ENCODE data around the gene FRMD3. TPM values are rescaled to one million over a fixed set of nuclear protein-coding genes. Genes with fewer than 3 reads are reported as not detected.

FRMD3 gene
- total RNA-seq, 1 experiment from 2014 or later: 1.4 TPM

DNA sequence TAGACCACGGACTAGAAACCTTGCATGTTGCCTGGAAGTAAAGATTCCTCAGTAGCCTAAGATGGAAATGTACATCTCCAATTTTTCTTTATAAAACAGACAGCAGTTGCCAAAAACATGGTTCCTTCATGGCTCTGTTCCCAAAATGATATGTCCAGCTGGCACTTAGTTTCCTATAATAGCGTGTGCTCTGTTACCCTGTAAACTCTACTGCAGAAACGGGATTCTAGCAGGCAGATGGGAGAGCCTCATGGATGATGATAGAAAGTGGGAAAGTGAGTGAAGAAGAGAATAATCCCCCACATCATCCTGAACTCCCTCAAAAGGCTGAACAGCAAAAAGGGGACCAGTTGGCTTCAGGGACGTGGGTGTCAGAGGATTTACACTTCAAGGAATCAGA, 118.2 kb downstream of the FRMD3 start:
- CTCF ChIA-PET: no interaction called here
- ATAC-seq: no peak
- Mint-ChIP-seq H3K4me3 (no peak overlapping the region), H3K4me1 (peaks cover 14% of the 10 kb centered on the region), H3K27me3 (ENCODE audit: low read depth) (no peaks in the 10 kb centered on the region), H3K9me3 (peaks cover 16% of the 10 kb centered on the region), H3K36me3 (no peaks in the 10 kb centered on the region), H3K27ac (no peak overlapping the region)
- DNase-seq (ENCODE audit: low spot score): no peak
- POLR2A ChIA-PET: interaction anchor here (0.7 kb wide), 1 partner anchor 1100 kb away, joined by 5 read pairs; no protein-coding TSS in a partner anchor
- TF ChIP-seq, protein P1, sequence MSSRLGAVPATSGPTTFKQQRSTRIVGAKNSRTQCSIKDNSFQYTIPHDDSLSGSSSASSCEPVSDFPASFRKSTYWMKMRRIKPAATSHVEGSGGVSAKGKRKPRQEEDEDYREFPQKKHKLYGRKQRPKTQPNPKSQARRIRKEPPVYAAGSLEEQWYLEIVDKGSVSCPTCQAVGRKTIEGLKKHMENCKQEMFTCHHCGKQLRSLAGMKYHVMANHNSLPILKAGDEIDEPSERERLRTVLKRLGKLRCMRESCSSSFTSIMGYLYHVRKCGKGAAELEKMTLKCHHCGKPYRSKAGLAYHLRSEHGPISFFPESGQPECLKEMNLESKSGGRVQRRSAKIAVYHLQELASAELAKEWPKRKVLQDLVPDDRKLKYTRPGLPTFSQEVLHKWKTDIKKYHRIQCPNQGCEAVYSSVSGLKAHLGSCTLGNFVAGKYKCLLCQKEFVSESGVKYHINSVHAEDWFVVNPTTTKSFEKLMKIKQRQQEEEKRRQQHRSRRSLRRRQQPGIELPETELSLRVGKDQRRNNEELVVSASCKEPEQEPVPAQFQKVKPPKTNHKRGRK (CRISPR knock-in tag; IDR thresholded peaks at IDR 0.05; ENCODE audit: borderline replicate concordance): no peak
- TF ChIP-seq, protein P2, sequence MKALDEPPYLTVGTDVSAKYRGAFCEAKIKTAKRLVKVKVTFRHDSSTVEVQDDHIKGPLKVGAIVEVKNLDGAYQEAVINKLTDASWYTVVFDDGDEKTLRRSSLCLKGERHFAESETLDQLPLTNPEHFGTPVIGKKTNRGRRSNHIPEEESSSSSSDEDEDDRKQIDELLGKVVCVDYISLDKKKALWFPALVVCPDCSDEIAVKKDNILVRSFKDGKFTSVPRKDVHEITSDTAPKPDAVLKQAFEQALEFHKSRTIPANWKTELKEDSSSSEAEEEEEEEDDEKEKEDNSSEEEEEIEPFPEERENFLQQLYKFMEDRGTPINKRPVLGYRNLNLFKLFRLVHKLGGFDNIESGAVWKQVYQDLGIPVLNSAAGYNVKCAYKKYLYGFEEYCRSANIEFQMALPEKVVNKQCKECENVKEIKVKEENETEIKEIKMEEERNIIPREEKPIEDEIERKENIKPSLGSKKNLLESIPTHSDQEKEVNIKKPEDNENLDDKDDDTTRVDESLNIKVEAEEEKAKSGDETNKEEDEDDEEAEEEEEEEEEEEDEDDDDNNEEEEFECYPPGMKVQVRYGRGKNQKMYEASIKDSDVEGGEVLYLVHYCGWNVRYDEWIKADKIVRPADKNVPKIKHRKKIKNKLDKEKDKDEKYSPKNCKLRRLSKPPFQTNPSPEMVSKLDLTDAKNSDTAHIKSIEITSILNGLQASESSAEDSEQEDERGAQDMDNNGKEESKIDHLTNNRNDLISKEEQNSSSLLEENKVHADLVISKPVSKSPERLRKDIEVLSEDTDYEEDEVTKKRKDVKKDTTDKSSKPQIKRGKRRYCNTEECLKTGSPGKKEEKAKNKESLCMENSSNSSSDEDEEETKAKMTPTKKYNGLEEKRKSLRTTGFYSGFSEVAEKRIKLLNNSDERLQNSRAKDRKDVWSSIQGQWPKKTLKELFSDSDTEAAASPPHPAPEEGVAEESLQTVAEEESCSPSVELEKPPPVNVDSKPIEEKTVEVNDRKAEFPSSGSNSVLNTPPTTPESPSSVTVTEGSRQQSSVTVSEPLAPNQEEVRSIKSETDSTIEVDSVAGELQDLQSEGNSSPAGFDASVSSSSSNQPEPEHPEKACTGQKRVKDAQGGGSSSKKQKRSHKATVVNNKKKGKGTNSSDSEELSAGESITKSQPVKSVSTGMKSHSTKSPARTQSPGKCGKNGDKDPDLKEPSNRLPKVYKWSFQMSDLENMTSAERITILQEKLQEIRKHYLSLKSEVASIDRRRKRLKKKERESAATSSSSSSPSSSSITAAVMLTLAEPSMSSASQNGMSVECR (CRISPR knock-in tag; IDR thresholded peaks at IDR 0.05; ENCODE audit: borderline replicate concordance): no peak
- TF ChIP-seq TP53 (CRISPR knock-in tag; IDR thresholded peaks at IDR 0.05): no peak

DNA sequence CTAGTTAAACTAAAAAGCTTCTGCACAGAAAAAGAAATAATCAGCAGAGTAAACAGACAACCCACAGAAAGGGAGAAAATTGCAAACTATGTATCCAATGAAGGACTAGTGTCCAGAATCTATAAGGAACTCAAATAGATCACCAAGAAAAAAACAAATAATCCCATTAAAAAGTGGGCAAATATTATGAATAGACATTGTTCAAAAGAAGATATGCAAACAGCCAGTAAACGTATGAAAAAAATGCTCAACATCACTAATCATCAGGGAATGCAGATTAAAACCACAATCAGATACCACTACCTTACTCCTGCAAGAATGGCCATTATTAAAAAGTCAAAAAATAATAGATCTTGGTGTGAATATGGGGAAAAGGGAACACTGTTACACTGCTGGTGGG, 119.9 kb downstream of the FRMD3 start:
- Mint-ChIP-seq H3K9me3 (peaks cover 26% of the 10 kb centered on the region), H3K36me3 (no peaks in the 10 kb centered on the region), H3K27ac (no peak overlapping the region), H3K4me3 (no peak overlapping the region), H3K4me1 (no peaks in the 10 kb centered on the region), H3K27me3 (ENCODE audit: low read depth) (no peaks in the 10 kb centered on the region)
- no peak for ATAC-seq
- CTCF ChIA-PET: no interaction called here
- no peak for DNase-seq (ENCODE audit: low spot score)
- POLR2A ChIA-PET: no interaction called here
- TF ChIP-seq, protein P2 (CRISPR knock-in tag; IDR thresholded peaks at IDR 0.05; ENCODE audit: borderline replicate concordance): no peak
- TF ChIP-seq TCF7 (CRISPR knock-in tag; IDR thresholded peaks at IDR 0.05; ENCODE audit: low read depth) (no peak), SMAD3 (CRISPR knock-in tag; IDR thresholded peaks at IDR 0.05; ENCODE audit: borderline replicate concordance) (no peak), JUN (CRISPR knock-in tag; IDR thresholded peaks at IDR 0.05) (no peak)
- TF ChIP-seq, protein P3, sequence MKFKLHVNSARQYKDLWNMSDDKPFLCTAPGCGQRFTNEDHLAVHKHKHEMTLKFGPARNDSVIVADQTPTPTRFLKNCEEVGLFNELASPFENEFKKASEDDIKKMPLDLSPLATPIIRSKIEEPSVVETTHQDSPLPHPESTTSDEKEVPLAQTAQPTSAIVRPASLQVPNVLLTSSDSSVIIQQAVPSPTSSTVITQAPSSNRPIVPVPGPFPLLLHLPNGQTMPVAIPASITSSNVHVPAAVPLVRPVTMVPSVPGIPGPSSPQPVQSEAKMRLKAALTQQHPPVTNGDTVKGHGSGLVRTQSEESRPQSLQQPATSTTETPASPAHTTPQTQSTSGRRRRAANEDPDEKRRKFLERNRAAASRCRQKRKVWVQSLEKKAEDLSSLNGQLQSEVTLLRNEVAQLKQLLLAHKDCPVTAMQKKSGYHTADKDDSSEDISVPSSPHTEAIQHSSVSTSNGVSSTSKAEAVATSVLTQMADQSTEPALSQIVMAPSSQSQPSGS (CRISPR knock-in tag; IDR thresholded peaks at IDR 0.05; ENCODE audit: borderline replicate concordance, low read depth): no peak

DNA sequence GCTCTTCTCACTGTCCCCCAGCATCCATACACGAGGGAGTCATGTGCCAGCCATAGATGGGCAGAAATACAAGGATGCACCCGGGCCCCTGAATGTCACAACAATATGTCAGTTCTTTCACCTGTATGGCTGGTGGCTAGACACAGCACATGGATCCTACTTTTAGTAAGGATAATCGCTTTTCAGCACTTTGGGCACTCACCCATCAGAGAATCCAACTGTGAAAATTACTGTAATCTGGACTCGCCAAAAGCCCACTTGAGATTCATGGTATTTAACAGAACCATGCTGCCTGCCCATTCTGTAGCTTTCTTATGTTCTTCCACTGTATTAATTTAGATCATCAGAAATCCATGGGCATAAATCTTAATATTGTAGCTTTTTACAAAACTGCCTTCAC, 124.8 kb downstream of the FRMD3 start:
- Mint-ChIP-seq H3K4me3 (no peak overlapping the region), H3K9me3 (peaks cover 22% of the 10 kb centered on the region), H3K27ac (no peak overlapping the region), H3K27me3 (ENCODE audit: low read depth) (no peaks in the 10 kb centered on the region), H3K36me3 (no peaks in the 10 kb centered on the region), H3K4me1 (no peaks in the 10 kb centered on the region)
- CTCF ChIA-PET: no interaction called here
- ATAC-seq: no peak
- DNase-seq (ENCODE audit: low spot score): no peak
- POLR2A ChIA-PET: no interaction called here
- TF ChIP-seq, protein P4, sequence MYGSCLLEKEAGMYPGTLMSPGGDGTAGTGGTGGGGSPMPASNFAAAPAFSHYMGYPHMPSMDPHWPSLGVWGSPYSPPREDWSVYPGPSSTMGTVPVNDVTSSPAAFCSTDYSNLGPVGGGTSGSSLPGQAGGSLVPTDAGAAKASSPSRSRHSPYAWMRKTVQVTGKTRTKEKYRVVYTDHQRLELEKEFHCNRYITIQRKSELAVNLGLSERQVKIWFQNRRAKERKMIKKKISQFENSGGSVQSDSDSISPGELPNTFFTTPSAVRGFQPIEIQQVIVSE (CRISPR knock-in tag; IDR thresholded peaks at IDR 0.05; ENCODE audit: borderline replicate concordance): no peak
- TF ChIP-seq ATF1 (CRISPR knock-in tag; IDR thresholded peaks at IDR 0.05) (no peak), ETV6 (CRISPR knock-in tag; IDR thresholded peaks at IDR 0.05) (no peak), NR2C2 (CRISPR knock-in tag; IDR thresholded peaks at IDR 0.05) (no peak), RORB (CRISPR knock-in tag; IDR thresholded peaks at IDR 0.05) (no peak), SOX15 (CRISPR knock-in tag; IDR thresholded peaks at IDR 0.05) (no peak), ZNF671 (CRISPR knock-in tag; IDR thresholded peaks at IDR 0.05) (no peak), ZNF138 (CRISPR knock-in tag; conservative IDR thresholded peaks at IDR 0.05) (no peak), TP53 (CRISPR knock-in tag; IDR thresholded peaks at IDR 0.05) (no peak), ZNF121 (CRISPR knock-in tag; IDR thresholded peaks at IDR 0.05) (no peak)
- TF ChIP-seq, protein P5, sequence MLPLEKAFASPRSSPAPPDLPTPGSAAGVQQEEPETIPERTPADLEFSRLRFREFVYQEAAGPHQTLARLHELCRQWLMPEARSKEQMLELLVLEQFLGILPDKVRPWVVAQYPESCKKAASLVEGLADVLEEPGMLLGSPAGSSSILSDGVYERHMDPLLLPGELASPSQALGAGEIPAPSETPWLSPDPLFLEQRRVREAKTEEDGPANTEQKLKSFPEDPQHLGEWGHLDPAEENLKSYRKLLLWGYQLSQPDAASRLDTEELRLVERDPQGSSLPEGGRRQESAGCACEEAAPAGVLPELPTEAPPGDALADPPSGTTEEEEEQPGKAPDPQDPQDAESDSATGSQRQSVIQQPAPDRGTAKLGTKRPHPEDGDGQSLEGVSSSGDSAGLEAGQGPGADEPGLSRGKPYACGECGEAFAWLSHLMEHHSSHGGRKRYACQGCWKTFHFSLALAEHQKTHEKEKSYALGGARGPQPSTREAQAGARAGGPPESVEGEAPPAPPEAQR (CRISPR knock-in tag; IDR thresholded peaks at IDR 0.05): no peak
- TF ChIP-seq, protein P6, sequence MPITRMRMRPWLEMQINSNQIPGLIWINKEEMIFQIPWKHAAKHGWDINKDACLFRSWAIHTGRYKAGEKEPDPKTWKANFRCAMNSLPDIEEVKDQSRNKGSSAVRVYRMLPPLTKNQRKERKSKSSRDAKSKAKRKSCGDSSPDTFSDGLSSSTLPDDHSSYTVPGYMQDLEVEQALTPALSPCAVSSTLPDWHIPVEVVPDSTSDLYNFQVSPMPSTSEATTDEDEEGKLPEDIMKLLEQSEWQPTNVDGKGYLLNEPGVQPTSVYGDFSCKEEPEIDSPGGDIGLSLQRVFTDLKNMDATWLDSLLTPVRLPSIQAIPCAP (CRISPR knock-in tag; IDR thresholded peaks at IDR 0.05): no peak

All from WTC11 (cell line).